ENCODE measurements around the gene FOXF1. TPM values are rescaled to one million over a fixed set of nuclear protein-coding genes. Genes with fewer than 3 reads are reported as not detected.

Gene FOXF1
- not detected in 2 replicates for total RNA-seq (2022)
- not detected for Bru-seq, nascent RNA
- BruChase-seq, experiment 1, labeled RNA remaining after a 6-hour chase, result not detected
- not detected for BruChase-seq, experiment 2, labeled RNA remaining after a 2-hour chase
- long read RNA-seq, result 0 reads

- no peak for DNase-seq
- Mint-ChIP-seq H3K4me1 (ENCODE audit: low read depth, unreplicated experiment) (no peaks in the 10 kb centered on the region), H3K27ac (ENCODE audit: unreplicated experiment) (no peak within 1 kb of the TSS), H3K36me3 (ENCODE audit: insufficient read depth, unreplicated experiment) (peaks cover 8% of the 10 kb centered on the region), H3K27me3 (ENCODE audit: unreplicated experiment) (peaks cover 97% of the 10 kb centered on the region), H3K4me3 (ENCODE audit: low read depth, unreplicated experiment) (peak within 1 kb of the TSS; percentile 78), H3K9me3 (ENCODE audit: low read depth, unreplicated experiment) (no peaks in the 10 kb centered on the region)
- no peak for TF ChIP-seq CTCF (IDR thresholded peaks at IDR 0.05; ENCODE audit: unreplicated experiment)
- intact Hi-C loops (cut with micrococcal nuclease; ENCODE audit: unreplicated experiment), result no loop called here
- CTCF ChIA-PET, result no interaction called here
- no TSS peak for BruUV-seq (replicated peaks)
Measured at GRCh38 chr16:86510465-86511261, at the start of gene FOXF1. FOXF1 (plus strand) TSS chr16:86510527; CDS start chr16:86510570, 43 bp downstream.

DNA sequence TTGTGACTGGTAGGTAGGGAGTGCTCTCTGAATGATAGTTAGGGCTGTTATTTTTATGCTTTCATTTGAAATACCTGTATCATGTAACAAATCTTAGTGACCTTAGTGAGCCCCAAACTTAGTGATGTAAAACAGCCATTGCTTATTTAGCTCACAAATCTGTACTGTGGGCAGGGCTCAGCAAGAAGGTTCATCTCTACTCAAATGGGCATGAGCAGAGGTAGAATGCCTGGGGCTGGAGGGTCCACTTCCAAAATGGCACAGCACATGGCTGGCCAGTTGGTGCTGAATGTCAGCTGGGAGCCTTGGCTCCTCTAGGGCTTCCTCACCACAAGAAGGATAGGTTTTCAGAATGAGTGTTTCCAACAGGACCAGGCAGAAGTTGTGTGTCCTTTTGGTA lies 49.3 kb upstream of the FOXF1 start:
- peaks cover 80% of the 10 kb centered on the region for H3K27me3 Mint-ChIP-seq (ENCODE audit: unreplicated experiment)
- H3K9me3 Mint-ChIP-seq (ENCODE audit: low read depth, unreplicated experiment), result peaks cover 8% of the 10 kb centered on the region
- BruUV-seq (replicated peaks), result no TSS peak
- CTCF ChIA-PET, result interaction anchor here (1.0 kb wide), 1 partner anchor 9 kb away, joined by 8 read pairs; no protein-coding TSS in a partner anchor
- H3K36me3 Mint-ChIP-seq (ENCODE audit: insufficient read depth, unreplicated experiment), result no peaks in the 10 kb centered on the region
- no peak for TF ChIP-seq CTCF (IDR thresholded peaks at IDR 0.05; ENCODE audit: unreplicated experiment)
- H3K27ac Mint-ChIP-seq (ENCODE audit: unreplicated experiment), result no peak overlapping the region
- H3K4me3 Mint-ChIP-seq (ENCODE audit: low read depth, unreplicated experiment), result no peak overlapping the region
- DNase-seq, result no peak
- H3K4me1 Mint-ChIP-seq (ENCODE audit: low read depth, unreplicated experiment), result no peaks in the 10 kb centered on the region
- intact Hi-C loops (cut with micrococcal nuclease; ENCODE audit: unreplicated experiment), result no loop called here

GRCh38 chr16:86462334-86463084 lies 47.8 kb upstream of the FOXF1 start:
- no peaks in the 10 kb centered on the region for H3K36me3 Mint-ChIP-seq (ENCODE audit: insufficient read depth, unreplicated experiment)
- peaks cover 8% of the 10 kb centered on the region for H3K9me3 Mint-ChIP-seq (ENCODE audit: low read depth, unreplicated experiment)
- TF ChIP-seq CTCF (IDR thresholded peaks at IDR 0.05; ENCODE audit: unreplicated experiment), result no peak
- intact Hi-C loops (cut with micrococcal nuclease; ENCODE audit: unreplicated experiment), result no loop called here
- no peak overlapping the region for H3K27ac Mint-ChIP-seq (ENCODE audit: unreplicated experiment)
- DNase-seq, result no peak
- no TSS peak for BruUV-seq (replicated peaks)
- CTCF ChIA-PET, result no interaction called here
- no peaks in the 10 kb centered on the region for H3K4me1 Mint-ChIP-seq (ENCODE audit: low read depth, unreplicated experiment)
- peaks cover 72% of the 10 kb centered on the region for H3K27me3 Mint-ChIP-seq (ENCODE audit: unreplicated experiment)
- H3K4me3 Mint-ChIP-seq (ENCODE audit: low read depth, unreplicated experiment), result no peak overlapping the region

- H3K27ac Mint-ChIP-seq (ENCODE audit: unreplicated experiment), result no peak overlapping the region
- peaks cover 69% of the 10 kb centered on the region for H3K27me3 Mint-ChIP-seq (ENCODE audit: unreplicated experiment)
- intact Hi-C loops (cut with micrococcal nuclease; ENCODE audit: unreplicated experiment), result no loop called here
- no peak overlapping the region for H3K4me3 Mint-ChIP-seq (ENCODE audit: low read depth, unreplicated experiment)
- no TSS peak for BruUV-seq (replicated peaks)
- CTCF ChIA-PET, result no interaction called here
- no peak for DNase-seq
- TF ChIP-seq CTCF (IDR thresholded peaks at IDR 0.05; ENCODE audit: unreplicated experiment), result no peak
- H3K36me3 Mint-ChIP-seq (ENCODE audit: insufficient read depth, unreplicated experiment), result no peaks in the 10 kb centered on the region
- H3K4me1 Mint-ChIP-seq (ENCODE audit: low read depth, unreplicated experiment), result no peaks in the 10 kb centered on the region
- peaks cover 8% of the 10 kb centered on the region for H3K9me3 Mint-ChIP-seq (ENCODE audit: low read depth, unreplicated experiment)
Measured at GRCh38 chr16:86464044-86464443, 46.3 kb upstream of the FOXF1 start.
